GM19193 (cell line): ENCODE results near the gene ZNF652.

ENCODE experiments used
- POLR2A ChIP-seq: IDR thresholded peaks from 4 replicates; pipeline ENCODE4 v1.6.1; 2011; ENCODE audit not compliant: insufficient read depth, insufficient read length; ENCODE audit errors: extremely low read depth

ZNF652 gene

GRCh38 chr17:49316889-49317675 lies 45.0 kb downstream of the ZNF652 start:
- no peak for TF ChIP-seq POLR2A

- TF ChIP-seq POLR2A, result no peak
Measured at GRCh38 chr17:49316258-49316570, 45.8 kb downstream of the ZNF652 start.

GRCh38 chr17:49315551-49316257 lies 46.3 kb downstream of the ZNF652 start:
- no peak for TF ChIP-seq POLR2A

GRCh38 chr17:49312722-49313121 lies 49.3 kb downstream of the ZNF652 start:
- no peak for TF ChIP-seq POLR2A

- no peak for TF ChIP-seq POLR2A
Measured at GRCh38 chr17:49299996-49300395, 62.1 kb downstream of the ZNF652 start.

GRCh38 chr17:49298371-49298976 lies 63.6 kb downstream of the ZNF652 start:
- no peak for TF ChIP-seq POLR2A

GRCh38 chr17:49297141-49297540 lies 64.9 kb downstream of the ZNF652 start:
- TF ChIP-seq POLR2A, result no peak

- no peak for TF ChIP-seq POLR2A
Measured at GRCh38 chr17:49294122-49294521, 67.9 kb downstream of the ZNF652 start.

- TF ChIP-seq POLR2A, result no peak
Measured at GRCh38 chr17:49292901-49293300, 69.1 kb downstream of the ZNF652 start.

GRCh38 chr17:49291929-49292328 lies 70.1 kb downstream of the ZNF652 start:
- TF ChIP-seq POLR2A, result no peak

GRCh38 chr17:49290690-49291359 lies 71.2 kb downstream of the ZNF652 start:
- TF ChIP-seq POLR2A, result no peak

GRCh38 chr17:49288388-49288787 lies 73.7 kb downstream of the ZNF652 start:
- TF ChIP-seq POLR2A, result no peak

GRCh38 chr17:49287481-49287880 lies 74.6 kb downstream of the ZNF652 start:
- no peak for TF ChIP-seq POLR2A

- TF ChIP-seq POLR2A, result no peak
Measured at GRCh38 chr17:49285716-49286115, 76.3 kb downstream of the ZNF652 start.

- TF ChIP-seq POLR2A, result no peak
Measured at GRCh38 chr17:49280918-49281317, 81.1 kb downstream of the ZNF652 start.
